GM18873 (cell line): ENCODE results near the gene SHC3.

Experiments used
- ATAC-seq: cut with Tn5 transposase; IDR thresholded peaks from one replicate; pipeline ENCODE4 v1.9.1; 2021; ENCODE audit warnings: mild to moderate bottlenecking, moderate library complexity, moderate number of reproducible peaks; ENCODE audit not compliant: unreplicated experiment, low FRiP score

The SHC3 gene

DNA sequence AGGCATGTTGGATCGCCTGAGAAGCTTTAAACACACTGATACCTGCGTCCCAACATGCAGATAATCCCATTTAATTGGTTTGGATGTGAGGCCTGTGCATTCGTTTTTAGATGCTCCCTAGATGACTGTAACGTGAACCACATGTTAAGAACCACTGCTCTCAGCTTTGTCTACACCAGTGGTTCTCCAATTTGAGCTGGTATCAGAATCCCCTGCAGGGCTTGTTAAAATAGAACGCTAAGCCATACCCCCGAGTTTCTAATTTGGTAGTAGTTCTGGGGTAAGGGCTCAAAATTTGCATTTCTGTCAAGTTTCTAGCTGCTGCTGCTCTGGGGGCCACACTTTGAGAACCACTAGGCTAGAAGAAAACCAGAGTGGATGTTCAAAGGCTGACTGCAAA, 112.7 kb downstream of the SHC3 start:
- no peak for ATAC-seq

DNA sequence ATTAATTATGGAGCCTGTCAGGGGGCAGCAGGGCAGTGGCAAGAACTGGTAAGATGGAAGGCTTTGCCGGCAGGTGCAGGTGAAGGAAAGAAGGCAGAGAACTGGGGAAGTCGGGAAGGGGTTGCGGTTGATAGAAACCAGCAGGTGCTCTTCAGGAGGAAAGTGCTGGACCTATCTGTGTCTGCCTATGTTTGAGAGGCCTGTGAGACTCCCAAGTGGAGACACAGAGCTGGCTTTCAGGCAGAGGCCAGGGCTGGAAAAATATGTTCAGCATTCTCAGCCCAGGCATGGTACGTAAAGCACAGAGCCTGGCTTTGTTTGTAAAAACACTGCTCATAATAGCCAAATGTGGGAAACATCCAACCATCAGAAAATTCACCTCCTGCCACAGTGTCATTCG, 117.8 kb downstream of the SHC3 start:
- no peak for ATAC-seq

DNA sequence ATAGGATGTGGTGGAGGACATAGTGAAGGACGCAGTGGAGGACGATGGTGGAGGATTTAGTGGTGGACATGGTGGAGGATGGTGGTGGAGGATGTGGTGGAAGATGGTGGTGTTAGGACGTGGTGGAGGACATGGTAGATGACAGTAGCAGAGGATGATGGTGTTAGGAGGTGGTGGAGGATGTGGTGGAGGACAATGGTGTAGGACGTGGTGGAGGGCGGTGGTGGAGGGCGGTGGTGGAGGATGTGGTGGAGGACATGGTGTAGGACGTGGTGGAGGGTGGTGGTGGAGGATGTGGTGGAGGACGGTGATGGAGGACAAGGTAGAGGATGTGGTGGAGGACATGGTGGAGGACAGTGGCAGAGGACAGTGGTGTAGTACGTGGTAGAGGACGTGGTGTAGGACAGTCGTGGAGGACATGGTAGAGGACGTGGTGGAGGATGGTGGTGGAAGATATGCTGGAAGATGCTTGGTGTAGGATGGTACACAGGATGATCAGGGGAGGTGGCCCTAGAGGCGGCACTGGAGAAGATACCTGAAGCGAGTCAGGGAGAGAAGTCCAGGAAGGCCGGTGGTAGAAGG, 118.6 kb downstream of the SHC3 start:
- ATAC-seq: no peak

DNA sequence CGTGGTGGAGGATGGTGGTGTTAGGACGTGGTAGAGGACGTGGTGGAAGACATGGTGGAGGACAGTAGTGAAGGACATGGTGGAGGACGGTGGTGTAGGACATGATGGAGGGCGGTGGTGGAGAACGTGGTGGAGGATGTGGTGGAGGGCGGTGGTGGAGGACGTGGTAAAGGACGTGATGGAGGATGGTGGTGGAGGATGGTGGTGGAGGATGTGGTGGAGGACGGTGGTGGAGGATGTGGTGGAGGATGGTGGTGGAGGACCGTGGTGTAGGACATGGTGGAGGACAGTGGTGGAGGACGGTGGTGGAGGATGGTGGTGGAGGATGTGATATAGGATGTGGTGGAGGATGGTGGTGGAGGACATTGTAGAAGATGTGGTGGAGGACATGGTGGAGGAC, 119.7 kb downstream of the SHC3 start:
- ATAC-seq: no peak

DNA sequence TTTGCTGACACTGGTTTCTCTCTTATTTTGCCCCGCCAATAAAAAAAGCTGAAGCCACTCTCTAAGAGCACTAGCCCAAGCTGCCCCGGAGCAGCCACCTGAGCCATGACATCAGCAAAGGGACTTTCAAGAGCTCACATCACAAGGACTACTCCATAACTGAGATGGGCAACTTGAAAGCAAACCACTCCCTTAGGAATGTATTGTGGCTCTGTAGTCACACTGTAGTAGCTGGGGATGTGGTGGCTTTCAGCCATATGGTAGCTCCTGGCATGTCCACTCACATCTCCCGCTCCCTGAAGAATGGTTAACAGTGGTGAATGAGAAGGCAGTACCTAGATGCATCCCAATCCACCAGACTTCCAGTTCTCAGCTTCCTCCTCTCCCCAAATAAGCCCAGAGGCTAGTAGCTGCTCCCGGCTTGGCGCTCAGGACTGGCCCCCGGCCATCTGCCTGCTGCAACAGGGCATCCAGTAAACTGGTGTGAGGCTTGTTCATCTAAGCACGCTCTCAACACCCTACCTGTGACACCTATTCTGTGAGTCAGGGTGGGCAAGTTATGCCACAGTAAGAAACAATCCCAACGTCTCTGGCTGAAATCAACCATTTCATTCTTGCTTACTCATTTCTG, 123.6 kb downstream of the SHC3 start:
- ATAC-seq: no peak

DNA sequence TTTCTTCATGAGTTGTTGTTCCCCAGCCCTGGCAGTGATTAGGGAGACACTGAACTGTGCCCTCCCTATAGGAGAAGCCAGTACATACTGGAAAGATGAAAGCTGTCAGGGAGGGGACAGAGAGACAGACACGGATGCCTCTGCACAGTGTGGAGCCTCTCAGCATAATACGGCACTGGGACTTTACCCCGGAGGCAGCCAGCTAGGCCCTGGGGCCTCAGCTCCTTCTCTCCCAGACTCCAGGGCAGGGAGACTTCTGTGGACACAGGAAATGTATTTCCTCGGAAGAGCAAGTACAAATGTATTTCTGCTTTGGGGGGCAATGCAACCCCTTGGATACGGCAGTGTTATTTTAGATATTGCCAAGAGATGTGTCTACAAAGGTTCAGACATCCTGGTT, 125.3 kb downstream of the SHC3 start:
- ATAC-seq: no peak

DNA sequence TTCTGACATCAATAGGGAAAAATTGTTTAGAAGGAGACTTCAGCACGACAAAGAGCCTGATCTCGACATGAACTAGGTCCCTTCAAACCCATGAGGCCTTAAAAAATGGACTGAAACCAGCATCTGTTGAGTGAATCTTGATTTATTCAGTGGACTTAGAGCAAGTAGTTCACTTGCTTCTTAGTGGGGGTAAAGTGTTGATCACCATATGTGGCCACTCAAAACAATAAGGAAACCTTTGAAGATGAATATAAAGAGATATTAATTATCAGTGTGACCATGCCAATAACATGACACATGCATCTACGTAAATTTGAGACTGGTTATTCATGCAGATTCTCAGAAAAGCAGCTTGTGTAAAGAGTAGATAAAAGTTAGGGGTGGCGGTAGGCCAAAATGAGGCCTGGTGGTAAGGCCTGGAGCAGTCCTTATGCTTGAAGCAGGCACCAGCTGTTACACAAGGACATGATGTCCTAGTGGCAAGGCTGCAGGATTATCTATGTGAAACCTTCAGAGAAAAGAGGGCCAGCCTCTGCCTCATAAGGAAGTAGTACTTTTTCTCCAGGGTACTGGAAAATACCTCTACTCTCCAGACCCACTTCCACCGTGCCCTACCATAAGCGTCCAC, 126.0 kb downstream of the SHC3 start:
- ATAC-seq: no peak

DNA sequence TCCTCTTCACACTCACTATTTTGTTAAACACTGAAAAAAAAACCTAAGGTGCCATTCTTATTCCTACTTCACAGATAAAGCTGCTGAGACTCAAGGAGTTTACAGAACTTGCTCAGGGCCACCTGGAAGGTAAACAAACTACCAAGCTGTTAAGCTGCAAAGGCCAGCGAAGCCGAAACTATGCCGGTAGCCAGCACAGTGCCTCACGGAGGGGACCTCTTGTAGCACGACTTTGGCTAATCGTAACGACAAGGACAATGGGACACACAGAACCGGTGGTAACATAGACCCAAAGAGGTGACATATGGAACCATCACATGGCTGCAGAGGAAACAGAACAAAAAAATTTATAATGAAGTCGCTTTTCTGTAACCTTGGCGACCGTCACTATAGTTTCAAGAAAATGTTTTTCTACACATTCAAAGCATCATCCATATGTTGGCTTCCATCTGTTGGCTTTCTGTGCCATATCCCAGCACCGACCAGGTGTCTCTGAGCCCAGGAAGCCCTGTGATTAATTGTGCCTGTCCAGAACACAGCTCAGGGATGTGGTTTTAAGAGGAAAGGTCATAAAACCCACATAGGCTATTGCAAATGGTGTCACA, 127.1 kb downstream of the SHC3 start:
- no peak for ATAC-seq

DNA sequence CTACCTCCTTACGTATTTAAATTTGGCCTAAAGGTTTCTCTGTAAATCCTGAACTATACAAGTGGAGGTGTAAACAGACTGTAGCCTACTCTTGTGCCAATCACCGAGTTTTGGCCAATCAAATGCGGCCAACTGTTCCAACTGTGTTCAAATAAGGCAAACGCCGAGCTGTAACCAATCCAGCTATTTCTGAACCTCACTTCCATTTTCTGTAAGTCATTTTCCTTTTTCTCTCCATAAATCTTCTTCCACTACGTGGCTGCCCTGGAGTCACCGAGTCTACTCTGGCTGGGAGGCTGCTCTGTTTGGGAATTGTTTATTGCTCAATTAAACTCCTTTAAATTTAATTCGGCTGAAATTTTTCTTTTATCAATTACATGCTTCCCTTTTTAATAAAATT, 129.0 kb downstream of the SHC3 start:
- ATAC-seq: no peak

DNA sequence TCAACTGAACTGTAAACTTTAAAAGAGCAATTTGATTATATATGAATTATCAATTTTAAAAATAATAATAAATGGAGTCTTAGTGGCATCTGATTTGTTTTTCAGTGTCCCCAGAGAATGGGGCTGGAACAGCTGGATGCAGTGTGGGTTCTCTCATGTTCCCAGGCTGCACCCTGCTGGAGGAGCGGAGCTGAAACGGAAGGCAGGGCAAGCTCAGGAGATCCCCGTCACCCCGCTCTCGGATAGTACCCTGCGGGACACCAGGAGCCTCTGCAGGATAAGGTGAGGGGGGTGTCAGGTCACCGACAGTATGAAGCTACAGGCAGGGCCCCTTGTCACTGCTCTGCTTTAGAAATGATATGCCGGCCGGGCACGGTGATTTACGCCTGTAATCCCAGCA, 130.0 kb downstream of the SHC3 start:
- ATAC-seq: no peak

DNA sequence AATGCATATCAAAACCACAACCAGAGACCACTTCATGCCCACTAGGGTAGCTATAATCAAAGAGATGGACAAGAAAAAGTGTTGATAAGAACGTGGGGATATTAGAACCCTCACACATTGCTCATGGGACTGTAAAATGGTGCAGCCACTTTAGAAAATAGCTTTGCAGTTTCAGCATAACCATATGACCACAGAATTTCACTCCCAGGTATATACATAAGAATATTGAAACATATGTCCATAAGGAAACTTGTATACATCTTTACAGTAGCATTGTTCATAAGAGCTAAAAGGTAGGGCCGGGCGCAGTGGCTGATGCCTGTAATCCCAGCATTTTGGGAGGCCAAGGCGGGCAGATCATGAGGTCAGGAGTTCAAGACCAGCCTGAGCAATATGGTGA, 131.0 kb downstream of the SHC3 start:
- no peak for ATAC-seq

DNA sequence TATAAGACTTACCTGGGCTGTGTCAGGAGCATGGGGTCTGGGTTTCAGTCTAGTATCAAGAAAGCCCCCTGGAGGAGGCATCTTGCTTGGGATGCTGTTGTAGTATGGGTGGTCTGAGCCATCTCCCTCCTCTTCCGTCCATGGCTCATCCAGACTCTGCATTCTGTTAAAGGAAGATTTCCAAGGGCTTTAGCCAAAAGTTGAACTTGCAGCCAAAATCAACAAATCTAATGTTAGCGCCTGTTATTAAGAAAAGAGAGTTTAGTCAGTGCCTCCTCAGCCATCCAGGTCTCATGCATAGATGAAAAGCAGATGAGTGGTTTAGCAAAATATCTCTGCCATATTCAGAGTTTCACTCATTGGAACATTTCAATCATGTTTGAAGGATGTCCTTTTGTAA, 131.8 kb downstream of the SHC3 start:
- ATAC-seq: no peak

DNA sequence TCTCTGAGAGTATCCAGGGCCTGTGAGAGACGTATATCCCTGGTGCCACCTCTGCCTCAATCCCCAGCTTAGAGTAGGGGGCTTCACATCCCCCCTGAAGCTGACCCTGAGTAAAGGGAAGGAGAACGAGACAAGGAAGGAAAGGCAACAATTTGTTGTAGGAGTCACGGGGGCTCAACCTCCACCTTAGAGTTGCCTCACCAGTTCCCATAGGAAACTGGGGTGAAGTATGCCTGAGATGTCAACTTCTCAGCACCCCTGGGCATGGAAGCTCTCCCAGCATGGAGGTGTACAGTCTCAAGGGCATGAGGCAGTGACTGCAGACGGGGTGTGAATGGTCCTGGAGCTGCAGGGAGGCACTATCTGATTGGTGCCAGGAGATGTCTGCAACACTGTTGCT, 133.7 kb downstream of the SHC3 start:
- no peak for ATAC-seq

DNA sequence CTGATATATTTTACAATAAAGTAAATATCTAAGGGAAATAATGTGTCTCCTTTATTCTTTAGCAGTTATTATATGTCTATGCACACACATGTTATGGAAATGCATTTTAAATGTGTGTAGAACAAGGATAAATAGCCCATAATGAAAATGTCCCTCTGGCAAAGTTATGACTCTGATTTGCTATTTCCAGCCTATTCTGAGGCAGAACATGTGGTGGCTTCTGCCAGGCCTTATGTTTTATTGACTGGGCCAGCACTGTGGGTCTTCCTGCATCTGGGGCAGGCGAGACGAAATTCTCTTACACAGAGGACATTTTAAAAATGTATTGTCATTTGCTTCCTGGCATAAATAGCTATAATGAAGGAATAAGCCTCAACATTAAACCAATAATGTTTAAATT, 134.5 kb downstream of the SHC3 start:
- ATAC-seq: no peak

DNA sequence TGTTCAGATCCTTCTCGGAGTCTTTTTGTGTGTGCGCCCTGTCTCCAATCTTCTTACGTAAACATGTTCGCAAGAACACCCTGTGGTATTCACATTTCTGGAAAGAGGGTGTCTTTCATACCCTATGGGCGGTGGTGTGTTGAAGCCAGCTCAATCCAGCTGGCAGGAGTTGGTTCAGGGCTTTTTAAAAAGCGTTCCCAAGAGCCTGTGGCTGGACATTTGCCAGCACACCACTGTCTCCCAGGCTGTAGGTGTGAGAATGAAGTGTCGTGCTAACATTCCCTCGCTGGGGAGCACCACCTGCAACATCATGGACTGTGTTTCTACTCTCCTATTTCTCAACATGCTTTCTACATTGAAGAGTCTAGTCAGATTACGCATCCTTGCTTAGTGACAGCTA, 135.6 kb downstream of the SHC3 start:
- no peak for ATAC-seq

DNA sequence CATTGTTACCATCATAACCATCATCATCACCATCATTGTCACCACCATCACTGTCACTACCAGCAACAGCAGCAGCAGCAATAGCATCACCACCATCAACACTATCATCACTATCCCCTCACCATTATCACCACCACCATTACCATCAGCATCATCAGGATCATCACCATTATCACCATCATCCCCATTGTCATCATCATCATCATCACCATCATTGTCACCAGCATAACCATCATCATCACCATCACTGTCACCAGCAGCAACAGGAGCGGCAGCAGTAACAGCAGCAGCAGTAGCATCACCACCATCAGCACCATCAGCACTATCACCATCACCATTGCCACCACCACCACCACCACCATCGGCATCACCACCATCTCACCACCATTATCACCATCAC, 139.0 kb downstream of the SHC3 start:
- no peak for ATAC-seq

DNA sequence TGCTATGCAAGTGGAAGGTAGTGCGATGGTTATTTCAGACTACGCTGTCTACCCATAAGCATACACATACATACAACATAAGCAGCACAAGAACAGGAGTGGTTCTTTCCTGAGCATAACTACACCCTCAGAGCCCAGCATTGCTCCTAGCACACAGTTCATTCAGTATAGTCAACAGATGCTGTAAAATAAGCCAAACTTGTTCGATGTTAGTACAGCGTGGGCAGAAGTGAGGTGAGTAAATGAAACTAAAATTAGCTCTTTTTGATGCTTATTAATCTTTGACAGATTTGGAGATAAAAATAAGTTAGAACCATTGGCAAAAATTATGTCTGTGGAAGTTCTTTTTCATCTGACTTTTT, 139.5 kb downstream of the SHC3 start:
- no peak for ATAC-seq

DNA sequence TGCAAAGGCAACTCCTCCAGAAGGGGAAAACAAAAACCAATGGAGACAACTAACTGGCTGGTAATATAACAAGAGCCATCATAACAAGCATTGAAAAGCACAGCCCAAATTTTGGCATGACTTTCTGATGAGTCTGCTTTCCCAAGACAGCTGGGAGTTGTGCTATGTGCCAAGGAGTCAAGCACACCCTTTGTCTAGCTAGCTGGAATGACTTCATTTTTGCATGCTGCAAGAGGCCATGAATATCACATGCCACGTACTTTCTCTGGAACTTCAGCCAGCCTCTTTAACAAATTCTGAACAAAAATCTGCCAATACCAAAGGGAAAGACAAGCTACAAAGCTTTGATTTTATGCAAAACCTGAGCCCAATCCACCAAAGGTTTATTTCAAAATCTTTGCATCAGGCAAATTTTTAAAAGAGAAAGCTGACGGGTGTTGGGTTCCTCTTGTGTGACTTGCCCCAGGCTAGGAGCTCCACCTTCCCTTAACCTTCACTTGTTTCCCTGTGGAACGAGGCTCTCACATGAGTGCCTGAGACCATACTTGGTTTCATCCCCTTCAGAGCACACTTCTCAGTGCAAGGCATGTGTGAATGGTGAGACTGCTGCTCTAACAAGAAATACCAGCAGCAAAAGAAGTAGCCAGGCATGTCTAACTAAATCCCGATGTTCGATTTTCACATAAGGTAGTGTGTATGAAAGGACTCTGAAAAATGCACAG, 140.1 kb downstream of the SHC3 start:
- no peak for ATAC-seq

DNA sequence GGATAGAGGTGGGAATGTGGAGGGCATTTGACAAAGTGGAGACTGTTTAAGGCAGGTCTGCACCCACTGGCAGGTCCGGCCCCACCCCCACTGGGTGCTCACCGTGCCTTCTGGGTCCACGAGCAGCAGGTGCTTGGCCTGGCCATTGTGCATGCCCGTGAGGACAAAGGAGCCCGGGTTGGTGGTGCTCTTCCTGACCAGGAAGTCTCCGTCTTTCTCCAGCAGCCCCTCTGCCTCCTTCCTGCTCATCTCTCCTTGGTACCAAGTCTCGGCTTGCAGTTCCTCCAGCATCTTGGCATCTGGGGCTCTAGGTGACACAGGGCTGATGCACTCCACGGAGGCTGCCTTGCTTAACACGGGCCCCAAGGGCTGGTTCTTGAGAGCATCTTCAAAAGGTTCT, 140.7 kb downstream of the SHC3 start:
- no peak for ATAC-seq

DNA sequence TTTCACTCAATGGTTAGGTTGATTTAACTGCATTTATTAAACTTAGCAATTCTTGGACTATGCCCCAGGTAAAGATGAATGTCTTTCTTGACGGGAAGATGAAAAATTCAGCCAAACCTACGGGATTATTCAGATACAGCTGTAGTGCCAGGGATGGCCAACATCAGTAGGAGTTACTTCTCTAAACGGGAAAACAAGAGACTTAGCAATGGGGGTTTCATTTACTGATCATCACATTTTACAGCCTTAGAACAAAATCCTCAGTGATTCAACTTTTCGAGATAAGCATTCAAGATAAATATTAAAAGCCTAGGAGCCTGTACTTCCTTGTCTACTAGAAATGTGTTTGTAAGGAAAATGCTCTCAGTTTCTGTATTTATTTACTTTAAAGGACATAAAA, 141.3 kb downstream of the SHC3 start:
- no peak for ATAC-seq

DNA sequence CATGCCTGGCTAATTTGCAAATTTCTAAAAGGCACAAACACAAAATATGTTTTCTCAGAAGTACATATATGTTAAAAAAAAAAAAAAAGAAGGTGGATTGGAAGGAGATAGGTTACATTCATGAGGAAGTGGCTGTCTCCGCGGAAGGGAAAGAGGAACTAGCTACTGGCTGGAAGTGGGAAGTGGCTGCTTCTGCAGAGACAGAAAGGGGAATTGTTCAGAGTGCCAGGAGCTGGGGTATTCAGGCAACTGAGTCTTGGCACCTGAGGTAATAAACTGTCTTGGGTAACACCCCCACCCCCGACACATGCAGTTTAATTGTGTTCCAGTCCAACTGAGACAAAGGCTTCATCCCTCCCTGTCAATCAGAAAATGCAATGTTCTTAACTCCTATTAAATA, 141.7 kb downstream of the SHC3 start:
- ATAC-seq: no peak
